ENCODE data around the gene ZNF516. TPM values are rescaled to one million over a fixed set of nuclear protein-coding genes. Genes with fewer than 3 reads are reported as not detected.
A peak's percentile ranks its signal among the peaks of the same experiment; 100 is the strongest.

ZNF516 gene
- total RNA-seq, 1 donor from 2014 or later: 11.5 TPM

DNA sequence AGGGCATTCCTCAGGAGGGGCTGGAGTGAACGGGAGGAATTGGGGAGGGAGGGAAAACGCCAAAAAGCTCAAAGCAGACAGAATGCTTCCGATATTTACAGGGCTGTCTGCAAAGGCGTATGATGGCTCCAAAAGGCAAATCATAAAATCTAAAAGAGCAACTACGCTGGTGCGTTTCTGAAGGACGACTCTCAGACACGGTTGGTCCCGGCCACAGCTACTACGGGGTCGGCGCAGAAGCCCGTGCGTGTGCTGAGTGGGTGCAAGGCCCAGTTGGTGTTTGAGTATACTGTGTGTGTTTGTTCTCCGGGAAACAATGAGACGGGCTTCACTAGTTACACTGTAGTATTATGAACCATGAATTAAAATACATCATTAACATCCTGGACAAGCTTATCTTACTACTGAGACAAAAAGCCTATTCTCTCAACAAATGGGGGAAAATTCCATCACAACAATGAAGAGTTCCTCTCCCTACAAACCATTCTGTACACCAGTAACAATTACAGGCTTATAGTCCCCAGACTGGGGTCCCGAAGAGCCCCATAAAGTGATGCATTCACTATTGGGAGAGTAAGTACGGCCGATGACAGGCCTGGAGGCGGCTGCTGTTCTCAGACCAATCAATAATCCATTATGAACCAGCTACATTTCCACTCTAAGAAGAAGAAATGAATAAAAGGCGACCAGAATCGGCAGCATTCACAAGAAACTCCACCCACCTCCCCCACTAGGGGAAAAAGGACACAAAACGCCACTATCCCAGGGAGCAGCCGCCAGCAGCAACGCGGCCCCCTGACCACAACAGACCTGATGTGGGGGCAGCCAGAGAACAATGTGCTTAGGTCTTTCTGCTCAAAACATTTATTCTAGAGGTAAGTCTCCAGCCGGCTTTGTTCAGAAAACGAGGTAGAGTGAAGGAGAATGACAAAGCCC is 43.4 kb downstream of the ZNF516 start:
- Histone ChIP-seq H3K4me3 (peak overlapping the region; percentile 73), H3K9me3 (replicated peaks) (no peaks in the 10 kb centered on the region), H3K27ac (replicated peaks) (peak overlapping the region; percentile 87), H3K27me3 (ENCODE audit: low read depth) (no peaks in the 10 kb centered on the region), H3K36me3 (no peaks in the 10 kb centered on the region), H3K4me1 (peaks cover 86% of the 10 kb centered on the region)
- no peak for DNase-seq
- TF ChIP-seq, protein P1, sequence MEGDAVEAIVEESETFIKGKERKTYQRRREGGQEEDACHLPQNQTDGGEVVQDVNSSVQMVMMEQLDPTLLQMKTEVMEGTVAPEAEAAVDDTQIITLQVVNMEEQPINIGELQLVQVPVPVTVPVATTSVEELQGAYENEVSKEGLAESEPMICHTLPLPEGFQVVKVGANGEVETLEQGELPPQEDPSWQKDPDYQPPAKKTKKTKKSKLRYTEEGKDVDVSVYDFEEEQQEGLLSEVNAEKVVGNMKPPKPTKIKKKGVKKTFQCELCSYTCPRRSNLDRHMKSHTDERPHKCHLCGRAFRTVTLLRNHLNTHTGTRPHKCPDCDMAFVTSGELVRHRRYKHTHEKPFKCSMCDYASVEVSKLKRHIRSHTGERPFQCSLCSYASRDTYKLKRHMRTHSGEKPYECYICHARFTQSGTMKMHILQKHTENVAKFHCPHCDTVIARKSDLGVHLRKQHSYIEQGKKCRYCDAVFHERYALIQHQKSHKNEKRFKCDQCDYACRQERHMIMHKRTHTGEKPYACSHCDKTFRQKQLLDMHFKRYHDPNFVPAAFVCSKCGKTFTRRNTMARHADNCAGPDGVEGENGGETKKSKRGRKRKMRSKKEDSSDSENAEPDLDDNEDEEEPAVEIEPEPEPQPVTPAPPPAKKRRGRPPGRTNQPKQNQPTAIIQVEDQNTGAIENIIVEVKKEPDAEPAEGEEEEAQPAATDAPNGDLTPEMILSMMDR (IDR thresholded peaks at IDR 0.05; ENCODE audit: borderline replicate concordance): no peak
- intact Hi-C loops (cut with micrococcal nuclease): no loop called here

DNA sequence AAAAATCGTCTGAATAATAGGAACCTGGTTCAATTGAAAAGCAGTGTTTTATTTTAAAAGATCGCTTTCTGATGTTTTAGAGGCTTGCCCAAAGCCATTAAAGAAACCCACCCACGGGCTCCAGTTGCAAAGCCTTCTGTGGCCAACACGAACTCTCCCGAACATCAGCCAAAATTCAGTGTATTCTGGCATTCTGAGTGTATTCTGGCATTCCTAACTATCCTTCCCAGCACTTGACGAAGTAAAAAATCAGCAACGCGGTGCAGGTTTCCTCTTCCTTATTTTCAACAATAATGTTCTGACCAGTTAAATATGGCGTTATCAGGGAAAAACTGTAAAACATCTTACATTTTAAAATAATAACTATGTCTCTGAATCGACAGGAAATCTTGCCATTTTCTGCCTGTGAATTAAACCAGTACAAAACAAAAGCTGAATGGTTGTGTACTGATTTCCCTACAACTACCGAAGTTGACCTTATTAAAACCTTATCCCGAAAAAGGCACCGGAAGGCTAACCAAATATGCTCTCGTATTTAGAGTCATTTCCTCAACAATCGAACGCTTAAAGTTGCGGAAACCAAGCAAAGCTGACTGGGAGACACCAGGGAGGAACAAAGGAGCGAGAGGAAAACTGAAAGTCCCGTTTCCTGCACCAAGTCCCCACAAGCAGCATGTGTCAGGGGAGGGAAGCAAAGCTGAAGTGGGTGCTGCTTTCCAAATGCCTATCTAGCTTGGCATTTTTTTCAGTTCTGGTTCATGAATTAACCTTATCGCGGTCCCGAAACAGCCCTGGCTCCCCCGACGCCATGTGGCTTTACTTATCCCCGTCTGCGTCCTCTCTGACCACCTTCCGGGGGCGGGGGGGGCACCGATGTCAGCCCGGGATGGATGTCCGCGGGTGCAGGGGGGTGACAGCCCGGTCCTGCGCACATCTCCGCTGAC is 44.3 kb downstream of the ZNF516 start:
- H3K4me3 ChIP-seq: peak overlapping the region; percentile 73
- TF ChIP-seq, protein P1 (IDR thresholded peaks at IDR 0.05; ENCODE audit: borderline replicate concordance): no peak
- peaks cover 94% of the 10 kb centered on the region for H3K4me1 ChIP-seq
- no peaks in the 10 kb centered on the region for H3K27me3 ChIP-seq (ENCODE audit: low read depth)
- DNase-seq: peak; percentile 63
- no peaks in the 10 kb centered on the region for H3K36me3 ChIP-seq
- intact Hi-C loops (cut with micrococcal nuclease): no loop called here
- no peaks in the 10 kb centered on the region for H3K9me3 ChIP-seq (replicated peaks)
- peak overlapping the region; percentile 87 for H3K27ac ChIP-seq (replicated peaks)

DNA sequence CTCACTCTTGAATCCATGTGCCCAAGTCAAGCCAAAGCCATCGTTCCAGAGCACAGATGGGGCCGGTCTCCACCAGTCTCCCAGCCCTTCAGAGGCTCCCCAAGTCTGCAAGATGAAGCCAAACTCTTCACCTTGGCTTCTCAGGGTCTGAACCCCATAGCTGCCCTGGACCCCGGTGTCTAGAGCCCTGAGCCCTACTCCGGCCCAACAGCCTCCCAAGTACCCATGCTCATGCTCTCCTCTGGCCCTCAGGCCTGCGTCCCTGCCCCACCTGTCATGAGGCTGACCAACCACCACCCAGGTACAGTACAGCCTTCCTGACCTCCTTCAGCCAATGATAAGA is 46.0 kb downstream of the ZNF516 start:
- DNase-seq: no peak
- Histone ChIP-seq H3K4me1 (peaks cover 93% of the 10 kb centered on the region), H3K4me3 (no peak overlapping the region), H3K27ac (replicated peaks) (peak overlapping the region; percentile 15), H3K36me3 (no peaks in the 10 kb centered on the region), H3K9me3 (replicated peaks) (no peaks in the 10 kb centered on the region), H3K27me3 (ENCODE audit: low read depth) (no peaks in the 10 kb centered on the region)
- TF ChIP-seq, protein P1 (IDR thresholded peaks at IDR 0.05; ENCODE audit: borderline replicate concordance): no peak
- intact Hi-C loops (cut with micrococcal nuclease): no loop called here

DNA sequence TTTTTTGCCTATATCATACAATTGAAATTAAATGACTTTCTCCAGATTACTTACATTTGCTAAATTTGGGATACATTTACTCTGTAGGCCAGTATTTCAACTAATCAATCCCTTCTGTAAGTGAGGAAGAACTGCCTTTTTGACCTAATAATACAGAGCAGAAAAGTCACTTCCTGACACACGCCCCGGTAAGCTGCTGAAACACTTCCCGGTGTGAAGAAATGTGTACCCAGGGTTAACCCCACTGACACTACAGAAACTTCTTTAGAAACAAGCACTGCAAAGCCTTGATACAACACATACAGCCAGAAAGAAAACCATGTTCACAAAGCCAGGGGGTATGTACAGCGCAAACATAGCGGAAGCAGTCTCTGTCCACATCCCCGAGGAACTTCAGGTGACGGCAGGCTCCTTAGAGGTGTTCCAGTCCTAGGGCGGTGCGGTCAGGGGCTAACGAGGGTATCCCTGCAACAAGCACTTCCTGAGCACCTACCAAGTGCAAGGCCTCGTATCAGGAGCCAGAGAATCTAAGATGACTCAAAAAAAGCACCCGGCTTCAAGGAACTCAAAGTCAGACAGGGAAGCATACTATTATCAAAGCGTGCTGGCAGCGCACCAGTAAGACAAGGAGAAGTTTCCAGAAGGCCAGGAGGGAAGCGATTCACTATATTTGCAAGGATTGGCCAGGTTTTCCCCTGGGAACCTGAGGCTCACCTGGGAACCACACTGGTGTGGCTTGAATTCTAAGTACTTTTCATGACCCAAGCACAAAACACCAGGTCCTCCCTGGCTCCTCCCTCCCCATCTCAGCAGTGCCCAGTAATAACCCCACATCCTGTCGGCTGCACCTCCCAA is 46.6 kb downstream of the ZNF516 start:
- TF ChIP-seq, protein P1 (IDR thresholded peaks at IDR 0.05; ENCODE audit: borderline replicate concordance): no peak
- DNase-seq: no peak
- Histone ChIP-seq H3K27ac (replicated peaks) (peak overlapping the region; percentile 15), H3K4me1 (peaks cover 92% of the 10 kb centered on the region), H3K27me3 (ENCODE audit: low read depth) (no peaks in the 10 kb centered on the region), H3K9me3 (replicated peaks) (no peaks in the 10 kb centered on the region), H3K4me3 (no peak overlapping the region), H3K36me3 (no peaks in the 10 kb centered on the region)
- intact Hi-C loops (cut with micrococcal nuclease): no loop called here
